ENCODE data around the gene ATF7IP2.

- no peak for TF ChIP-seq CTCF (IDR thresholded peaks at IDR 0.05)
- TF ChIP-seq POLR2A (IDR thresholded peaks at IDR 0.05): no peak
Observed at GRCh38 chr16:10525214-10525825, 139.5 kb downstream of the ATF7IP2 start.
